Smooth muscle cell of the brain vasculature (primary cell): ENCODE measurements around the gene RNF103.

Source experiments
- DNase-seq: peaks from one replicate; pipeline ENCODE4 v3.0.0-alpha.2; 2012; ENCODE audit warnings: low read depth, low spot score

Gene RNF103

GRCh38 chr2:86566158-86566820 lies 57.4 kb downstream of the RNF103 start:
- no peak for DNase-seq

DNA sequence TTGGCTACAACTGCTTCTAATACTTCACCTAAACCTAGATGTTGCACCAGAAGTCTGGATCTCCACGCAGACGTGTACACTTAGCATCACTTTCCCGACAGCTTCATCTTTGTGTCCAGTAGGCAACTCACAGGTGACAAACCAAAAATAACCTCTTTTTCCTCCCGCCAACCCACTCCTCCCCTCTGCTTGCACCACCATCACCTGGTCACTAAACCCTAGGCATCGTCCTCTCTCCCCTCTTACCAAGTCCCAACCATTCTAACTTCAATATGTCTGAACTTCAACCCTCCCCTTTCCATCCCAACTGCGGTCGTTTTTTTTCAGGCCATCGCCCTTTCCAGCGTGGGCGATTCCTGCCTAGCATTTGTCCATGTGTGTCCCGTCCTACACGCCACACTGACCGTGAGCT lies 60.0 kb downstream of the RNF103 start:
- DNase-seq, result no peak

DNA sequence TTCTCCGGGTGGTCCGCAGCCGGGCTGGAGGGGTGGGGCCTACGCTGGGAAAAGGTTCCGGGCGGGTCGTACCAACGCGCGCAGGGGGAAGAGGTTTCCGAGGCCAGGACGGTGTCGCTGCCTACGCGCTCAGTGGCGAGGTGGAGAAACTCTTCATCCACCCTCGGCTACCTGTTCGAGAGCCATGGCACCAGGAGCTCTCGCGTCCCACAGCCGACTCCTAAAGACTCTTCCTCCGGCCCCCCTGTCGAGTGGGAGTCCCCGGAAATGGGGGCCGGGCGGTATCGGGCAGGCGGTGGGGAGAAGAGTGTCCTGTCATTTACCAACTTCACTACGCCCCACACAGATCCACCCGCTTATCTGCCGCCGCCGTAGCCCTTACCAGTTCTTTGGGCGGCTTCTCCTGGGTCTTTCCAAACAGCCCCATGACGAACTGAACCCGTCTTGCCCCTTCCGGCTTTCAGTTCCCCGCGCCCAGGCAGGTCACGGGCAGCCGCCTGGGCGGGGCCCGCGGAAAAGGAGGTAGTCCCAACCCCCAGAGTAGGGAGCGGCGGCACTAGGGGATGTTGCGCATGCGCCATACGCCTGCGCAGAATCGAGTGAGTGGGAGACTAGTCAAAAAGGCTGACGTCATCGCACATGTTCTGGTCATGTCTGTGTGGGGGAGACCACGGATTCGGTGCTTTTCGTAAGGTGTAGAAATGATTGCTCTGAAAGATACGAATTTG lies 60.6 kb downstream of the RNF103 start, which contains the start of gene CHMP3:
Gene CHMP3, minus strand, starts transcription at position 522 of the 728 bp plus-strand sequence. Its CDS starts 95 bp downstream, at position 427.
- DNase-seq, result peak; percentile 92

DNA sequence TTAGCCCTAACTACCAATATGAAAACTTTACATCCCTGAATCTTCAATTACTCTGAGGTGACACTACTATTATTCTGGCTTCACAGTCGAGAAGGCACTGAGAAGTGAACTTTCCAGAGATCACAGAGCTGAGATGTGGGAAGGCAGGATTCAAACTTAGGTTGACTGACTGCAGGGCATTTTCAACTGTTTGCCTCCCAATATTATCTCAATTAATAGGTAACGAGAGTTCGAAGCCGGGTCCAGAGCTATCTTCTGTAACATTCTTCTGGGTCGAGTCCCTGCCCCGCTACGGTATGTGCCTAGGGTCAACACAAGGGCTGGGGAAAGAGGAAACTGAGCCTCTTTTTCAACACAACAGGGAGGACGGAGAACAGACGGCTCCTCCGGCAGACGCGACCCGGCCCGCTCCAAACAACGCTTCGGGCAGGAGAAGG lies 61.2 kb downstream of the RNF103 start:
- no peak for DNase-seq

- no peak for DNase-seq
These were observed 65.8 kb downstream of the RNF103 start for GRCh38 chr2:86557836-86558235.

- DNase-seq, result no peak
These were observed 67.2 kb downstream of the RNF103 start for GRCh38 chr2:86556508-86556907.
